ENCODE data around the gene ISY1.
"Not testable (repeated sequence)": the region's sequence is repeated elsewhere in the genome, so short reads cannot be mapped to it uniquely, and the experiment has no call there.

ISY1 gene

GRCh38 chr3:129100274-129100673, 60.6 kb downstream of the ISY1 start:
- H2BK5ac ChIP-seq (ENCODE audit: low read length) = no peak overlapping the region
- no peak for DNase-seq (ENCODE audit: low spot score)
- H3K79me1 ChIP-seq (ENCODE audit: low read depth, low read length) = peaks cover 2% of the 10 kb centered on the region
- H3K4me2 ChIP-seq (ENCODE audit: insufficient read depth, low read length, poor library complexity, severe bottlenecking) = no peak overlapping the region
- H2AK5ac ChIP-seq (ENCODE audit: low read depth, low read length) = no peak overlapping the region
- H4K91ac ChIP-seq (ENCODE audit: low read depth, low read length, poor library complexity) = no peak overlapping the region
- H3K4ac ChIP-seq (ENCODE audit: low read length) = no peak overlapping the region
- no peak overlapping the region for H3K27ac ChIP-seq (replicated peaks; ENCODE audit: low read length)
- no peaks in the 10 kb centered on the region for H3K27me3 ChIP-seq (ENCODE audit: control insufficient read depth in 3 of 3, insufficient read depth in 3 of 3, low read depth in 1 of 3, low read length in 3 of 3)
- H3K14ac ChIP-seq (ENCODE audit: low read length) = no peak overlapping the region
- H3K9ac ChIP-seq (ENCODE audit: low read depth, low read length, poor library complexity) = no peak overlapping the region
- no CpG with 5 or more reads among the region's 1 CpG for WGBS, 2 donors (ENCODE audit: extremely low coverage in 2 of 2, insufficient read length in 2 of 2, insufficient replicate concordance in 1 of 2)
- H3K23ac ChIP-seq (ENCODE audit: low read depth, low read length, poor library complexity) = no peak overlapping the region
- H4K8ac ChIP-seq (ENCODE audit: low read depth, low read length) = no peak overlapping the region
- H3K18ac ChIP-seq (ENCODE audit: low read length) = no peak overlapping the region
- no peak overlapping the region for H2BK12ac ChIP-seq (ENCODE audit: low read length)
- H3K36me3 ChIP-seq (replicated peaks in 1 of 2; ENCODE audit: control insufficient read depth in 2 of 2, insufficient read depth in 2 of 2, low read length in 2 of 2) = peaks cover 0 to 3% of the 10 kb centered on the region in 2 donors
- peaks cover 6% of the 10 kb centered on the region in 2 donors for H3K9me3 ChIP-seq (replicated peaks in 1 of 2; ENCODE audit: control insufficient read depth in 2 of 2, insufficient read depth in 1 of 2, low read depth in 1 of 2, low read length in 2 of 2)
- H3K4me1 ChIP-seq (ENCODE audit: control insufficient read depth in 2 of 2, insufficient read depth in 1 of 2, low read depth in 1 of 2, low read length in 2 of 2) = no peaks in the 10 kb centered on the region
- no peak overlapping the region for H2BK120ac ChIP-seq (ENCODE audit: low read depth, low read length)
- no peak overlapping the region for H2BK15ac ChIP-seq (ENCODE audit: low read length)
- no peak overlapping the region for H2AFZ ChIP-seq (ENCODE audit: low read length)
- H3K4me3 ChIP-seq (ENCODE audit: low read length in 2 of 2) = no peak overlapping the region

- no CpG with 5 or more reads among the region's 10 CpGs for WGBS, 2 donors (ENCODE audit: extremely low coverage in 2 of 2, insufficient read length in 2 of 2, insufficient replicate concordance in 1 of 2)
- no peak overlapping the region for H3K9ac ChIP-seq (ENCODE audit: low read depth, low read length, poor library complexity)
- DNase-seq (ENCODE audit: low spot score) = no peak
- peaks cover 4 to 6% of the 10 kb centered on the region in 2 donors for H3K9me3 ChIP-seq (replicated peaks in 1 of 2; ENCODE audit: control insufficient read depth in 2 of 2, insufficient read depth in 1 of 2, low read depth in 1 of 2, low read length in 2 of 2)
- H3K4me2 ChIP-seq (ENCODE audit: insufficient read depth, low read length, poor library complexity, severe bottlenecking) = no peak overlapping the region
- no peak overlapping the region for H2BK15ac ChIP-seq (ENCODE audit: low read length)
- H3K4me1 ChIP-seq (ENCODE audit: control insufficient read depth in 2 of 2, insufficient read depth in 1 of 2, low read depth in 1 of 2, low read length in 2 of 2) = no peaks in the 10 kb centered on the region
- H2BK120ac ChIP-seq (ENCODE audit: low read depth, low read length) = no peak overlapping the region
- H3K4ac ChIP-seq (ENCODE audit: low read length) = no peak overlapping the region
- H2BK5ac ChIP-seq (ENCODE audit: low read length) = no peak overlapping the region
- no peak overlapping the region for H3K4me3 ChIP-seq (ENCODE audit: low read length in 2 of 2)
- H3K79me1 ChIP-seq (ENCODE audit: low read depth, low read length) = no peaks in the 10 kb centered on the region
- no peak overlapping the region for H3K27ac ChIP-seq (replicated peaks; ENCODE audit: low read length)
- peaks cover 6 to 30% of the 10 kb centered on the region in 2 donors for H3K36me3 ChIP-seq (replicated peaks in 1 of 2; ENCODE audit: control insufficient read depth in 2 of 2, insufficient read depth in 2 of 2, low read length in 2 of 2)
- H4K91ac ChIP-seq (ENCODE audit: low read depth, low read length, poor library complexity) = no peak overlapping the region
- no peak overlapping the region for H3K18ac ChIP-seq (ENCODE audit: low read length)
- H2AFZ ChIP-seq (ENCODE audit: low read length) = no peak overlapping the region
- H3K27me3 ChIP-seq (ENCODE audit: control insufficient read depth in 3 of 3, insufficient read depth in 3 of 3, low read depth in 1 of 3, low read length in 3 of 3) = no peaks in the 10 kb centered on the region
- H2AK5ac ChIP-seq (ENCODE audit: low read depth, low read length) = no peak overlapping the region
- no peak overlapping the region for H2BK12ac ChIP-seq (ENCODE audit: low read length)
- H4K8ac ChIP-seq (ENCODE audit: low read depth, low read length) = no peak overlapping the region
- no peak overlapping the region for H3K14ac ChIP-seq (ENCODE audit: low read length)
- no peak overlapping the region for H3K23ac ChIP-seq (ENCODE audit: low read depth, low read length, poor library complexity)
Observed at GRCh38 chr3:129095285-129095684, 65.6 kb downstream of the ISY1 start.

- H2BK12ac ChIP-seq (ENCODE audit: low read length); H3K14ac ChIP-seq (ENCODE audit: low read length); H3K4me2 ChIP-seq (ENCODE audit: insufficient read depth, low read length, poor library complexity, severe bottlenecking); H3K4ac ChIP-seq (ENCODE audit: low read length); H2AFZ ChIP-seq (ENCODE audit: low read length); H2BK15ac ChIP-seq (ENCODE audit: low read length); H3K4me3 ChIP-seq (ENCODE audit: low read length in 2 of 2); H2BK5ac ChIP-seq (ENCODE audit: low read length); H2BK120ac ChIP-seq (ENCODE audit: low read depth, low read length); H3K23ac ChIP-seq (ENCODE audit: low read depth, low read length, poor library complexity); H4K91ac ChIP-seq (ENCODE audit: low read depth, low read length, poor library complexity); H3K27ac ChIP-seq (replicated peaks; ENCODE audit: low read length); H3K9ac ChIP-seq (ENCODE audit: low read depth, low read length, poor library complexity); H3K18ac ChIP-seq (ENCODE audit: low read length); DNase-seq (ENCODE audit: low spot score); H3K9me3 ChIP-seq (replicated peaks in 1 of 2; ENCODE audit: control insufficient read depth in 2 of 2, insufficient read depth in 1 of 2, low read depth in 1 of 2, low read length in 2 of 2); H3K4me1 ChIP-seq (ENCODE audit: control insufficient read depth in 2 of 2, insufficient read depth in 1 of 2, low read depth in 1 of 2, low read length in 2 of 2); H3K79me1 ChIP-seq (ENCODE audit: low read depth, low read length); H2AK5ac ChIP-seq (ENCODE audit: low read depth, low read length); H4K8ac ChIP-seq (ENCODE audit: low read depth, low read length); H3K27me3 ChIP-seq (ENCODE audit: control insufficient read depth in 3 of 3, insufficient read depth in 3 of 3, low read depth in 1 of 3, low read length in 3 of 3): not testable (repeated sequence)
- WGBS, 2 donors (ENCODE audit: extremely low coverage in 2 of 2, insufficient read length in 2 of 2, insufficient replicate concordance in 1 of 2) = no CpG with 5 or more reads among the region's 6 CpGs
- peaks cover 0 to 18% of the 10 kb centered on the region in 2 donors for H3K36me3 ChIP-seq (replicated peaks in 1 of 2; ENCODE audit: control insufficient read depth in 2 of 2, insufficient read depth in 2 of 2, low read length in 2 of 2)
Observed at GRCh38 chr3:129088312-129088711, 72.6 kb downstream of the ISY1 start.

- H3K36me3 ChIP-seq (replicated peaks in 1 of 2; ENCODE audit: control insufficient read depth in 2 of 2, insufficient read depth in 2 of 2, low read length in 2 of 2) = peaks cover 0 to 14% of the 10 kb centered on the region in 2 donors
- peak; percentile 27 for DNase-seq (ENCODE audit: low spot score)
Observed at GRCh38 chr3:129087904-129088303, 73.0 kb downstream of the ISY1 start.

More at GRCh38 chr3:129087904-129088303, 73.0 kb downstream of the ISY1 start:
- H3K18ac ChIP-seq (ENCODE audit: low read length); H3K4me2 ChIP-seq (ENCODE audit: insufficient read depth, low read length, poor library complexity, severe bottlenecking); H3K4ac ChIP-seq (ENCODE audit: low read length); H2AFZ ChIP-seq (ENCODE audit: low read length); H3K9me3 ChIP-seq (replicated peaks in 1 of 2; ENCODE audit: control insufficient read depth in 2 of 2, insufficient read depth in 1 of 2, low read depth in 1 of 2, low read length in 2 of 2); H2AK5ac ChIP-seq (ENCODE audit: low read depth, low read length); H3K14ac ChIP-seq (ENCODE audit: low read length); H2BK15ac ChIP-seq (ENCODE audit: low read length); H4K91ac ChIP-seq (ENCODE audit: low read depth, low read length, poor library complexity); H3K79me1 ChIP-seq (ENCODE audit: low read depth, low read length); H3K27ac ChIP-seq (replicated peaks; ENCODE audit: low read length); H3K23ac ChIP-seq (ENCODE audit: low read depth, low read length, poor library complexity); H2BK5ac ChIP-seq (ENCODE audit: low read length); H2BK12ac ChIP-seq (ENCODE audit: low read length); H2BK120ac ChIP-seq (ENCODE audit: low read depth, low read length); H3K9ac ChIP-seq (ENCODE audit: low read depth, low read length, poor library complexity); H4K8ac ChIP-seq (ENCODE audit: low read depth, low read length); H3K27me3 ChIP-seq (ENCODE audit: control insufficient read depth in 3 of 3, insufficient read depth in 3 of 3, low read depth in 1 of 3, low read length in 3 of 3); H3K4me3 ChIP-seq (ENCODE audit: low read length in 2 of 2); H3K4me1 ChIP-seq (ENCODE audit: control insufficient read depth in 2 of 2, insufficient read depth in 1 of 2, low read depth in 1 of 2, low read length in 2 of 2): not testable (repeated sequence)
- no CpG with 5 or more reads among the region's 9 CpGs for WGBS, 2 donors (ENCODE audit: extremely low coverage in 2 of 2, insufficient read length in 2 of 2, insufficient replicate concordance in 1 of 2)
